HG03175 (cell line): ENCODE data around the gene PTGR3.

Experiments used
- ATAC-seq: cut with Tn5 transposase; IDR thresholded peaks from one replicate; pipeline ENCODE4 v1.9.1; 2021; ENCODE audit warnings: mild to moderate bottlenecking, moderate library complexity; ENCODE audit not compliant: unreplicated experiment

The PTGR3 gene

DNA sequence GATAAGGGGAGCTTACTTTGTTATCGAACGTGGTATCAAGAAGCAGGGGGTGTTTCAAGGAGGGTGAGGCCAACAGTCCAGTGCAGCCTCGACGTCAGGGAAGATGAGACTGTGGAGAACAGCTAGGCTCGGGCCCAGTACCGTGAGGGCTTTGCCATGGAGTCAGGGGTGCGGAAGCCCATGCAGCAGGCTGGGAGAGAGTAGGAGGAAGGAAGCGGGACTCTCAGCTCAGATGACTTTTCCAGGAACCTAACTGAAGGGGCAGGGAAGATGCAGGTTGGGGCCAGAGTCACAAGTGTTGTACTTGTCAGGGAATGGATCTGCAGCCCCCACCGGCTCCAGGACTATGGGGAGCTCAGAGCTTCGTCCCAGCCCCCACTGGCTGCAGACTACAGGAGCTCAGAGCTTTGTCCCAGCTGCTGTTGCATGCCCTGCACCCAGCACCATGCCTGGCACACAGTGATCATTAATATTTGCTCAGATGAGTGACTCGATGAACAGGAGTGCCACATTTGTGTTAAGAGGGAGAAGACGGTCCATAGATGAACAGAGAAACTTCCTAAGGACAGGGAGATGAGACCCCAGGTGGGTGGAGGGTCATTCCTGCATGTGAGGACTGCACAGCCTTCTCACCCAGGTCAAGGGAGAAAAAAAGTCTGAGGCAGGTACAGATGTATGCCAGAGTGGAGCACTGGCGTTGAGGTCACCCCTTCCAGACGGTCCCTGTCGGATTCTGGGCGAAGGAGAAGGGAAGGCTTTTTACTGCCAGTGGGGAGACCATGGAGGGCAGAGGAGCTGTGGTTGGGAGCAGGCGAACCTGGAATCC, 36.4 kb downstream of the PTGR3 start:
- peak; percentile 16 for ATAC-seq

DNA sequence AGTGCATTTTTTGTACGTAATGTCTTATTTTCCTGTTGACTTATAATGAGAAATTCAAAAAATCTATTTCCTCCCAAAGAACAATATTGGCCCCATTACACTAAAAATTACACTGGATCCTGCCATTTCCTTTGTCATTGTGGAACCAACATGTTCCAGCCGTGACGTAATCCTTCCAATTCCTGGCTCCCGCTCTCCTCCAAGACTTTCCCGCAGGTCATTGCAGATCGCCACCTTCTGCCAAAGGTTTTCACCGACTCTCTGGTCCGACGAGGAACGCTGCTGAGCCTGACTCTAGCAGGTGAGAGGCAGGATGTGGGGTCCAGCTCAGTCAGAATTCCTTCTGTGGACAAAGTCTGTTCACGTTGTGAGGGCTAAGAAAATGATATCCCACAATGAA, 38.0 kb downstream of the PTGR3 start:
- no peak for ATAC-seq

DNA sequence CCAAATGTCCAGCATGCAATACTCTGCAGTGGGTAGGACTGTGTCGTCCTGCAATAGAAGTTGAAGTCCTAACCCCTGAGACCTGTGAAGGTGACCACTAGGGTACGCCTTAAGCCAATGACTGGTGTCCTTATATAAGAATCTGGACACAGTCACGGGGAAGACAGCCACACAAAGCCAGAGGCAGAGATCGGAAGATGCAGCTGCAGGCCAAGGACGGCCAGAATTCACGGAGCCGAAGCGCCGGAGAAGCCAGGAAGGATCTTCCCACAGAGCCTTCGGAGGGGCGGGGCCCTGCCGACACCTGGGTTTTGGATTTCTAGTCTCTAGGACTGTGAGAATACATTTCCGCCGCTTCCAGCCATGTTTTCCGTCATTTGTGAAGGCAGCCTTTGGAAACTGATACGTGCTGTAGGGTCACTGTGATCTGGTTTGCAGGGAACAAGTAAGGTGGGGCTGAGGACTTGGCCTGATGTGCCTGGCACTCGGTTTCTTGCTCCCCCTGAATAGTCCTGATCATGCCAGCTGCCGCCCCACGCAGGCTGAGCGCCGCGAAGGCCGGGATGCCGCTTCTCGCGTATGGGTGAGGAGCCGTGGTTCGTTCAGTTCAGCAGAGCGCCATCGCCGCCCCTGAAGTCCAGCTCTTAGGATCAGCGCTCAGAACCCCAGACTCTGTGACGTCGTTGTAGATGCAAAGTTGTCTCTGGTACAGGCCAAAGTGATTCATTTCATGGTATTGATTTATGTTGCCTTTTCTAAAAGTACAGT, 38.7 kb downstream of the PTGR3 start:
- ATAC-seq = no peak

DNA sequence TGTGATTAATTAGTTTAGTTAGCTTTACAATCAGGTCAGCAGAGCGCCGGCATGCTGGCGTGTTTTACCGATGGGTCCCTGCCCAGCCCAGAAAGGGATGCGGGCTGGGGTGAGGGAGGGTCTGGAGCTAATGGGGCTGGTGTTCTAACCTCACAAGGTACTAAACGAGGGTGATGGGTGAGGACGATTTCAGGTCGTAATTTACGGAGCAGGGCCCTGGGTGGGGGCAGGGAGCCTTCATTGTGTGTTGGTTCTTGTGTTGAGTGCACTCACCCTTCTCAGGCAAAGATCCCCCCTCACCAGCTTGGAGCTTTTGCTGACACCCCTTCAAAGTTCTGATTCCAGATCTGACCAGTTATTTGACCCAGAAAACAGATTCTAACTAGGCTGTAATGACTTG, 39.5 kb downstream of the PTGR3 start:
- ATAC-seq = no peak

DNA sequence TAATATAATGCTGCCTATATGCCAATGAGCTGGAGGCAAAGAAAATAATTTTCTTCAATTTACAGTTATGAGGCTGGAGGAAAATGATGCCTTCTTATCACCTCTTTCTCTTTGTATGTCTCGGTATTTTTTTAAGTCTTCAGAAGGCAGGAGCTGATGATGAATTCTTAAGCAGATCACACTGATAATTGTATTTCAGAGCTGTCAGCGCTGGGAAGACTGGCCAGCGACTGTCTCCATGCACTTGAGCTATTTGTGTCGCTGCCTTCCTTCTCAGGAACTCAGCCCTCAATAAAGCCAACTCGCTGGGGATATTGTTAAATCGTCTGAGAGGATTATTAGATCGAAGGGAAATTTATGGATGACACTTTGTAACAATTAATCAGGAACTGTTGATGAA, 40.3 kb downstream of the PTGR3 start:
- no peak for ATAC-seq

DNA sequence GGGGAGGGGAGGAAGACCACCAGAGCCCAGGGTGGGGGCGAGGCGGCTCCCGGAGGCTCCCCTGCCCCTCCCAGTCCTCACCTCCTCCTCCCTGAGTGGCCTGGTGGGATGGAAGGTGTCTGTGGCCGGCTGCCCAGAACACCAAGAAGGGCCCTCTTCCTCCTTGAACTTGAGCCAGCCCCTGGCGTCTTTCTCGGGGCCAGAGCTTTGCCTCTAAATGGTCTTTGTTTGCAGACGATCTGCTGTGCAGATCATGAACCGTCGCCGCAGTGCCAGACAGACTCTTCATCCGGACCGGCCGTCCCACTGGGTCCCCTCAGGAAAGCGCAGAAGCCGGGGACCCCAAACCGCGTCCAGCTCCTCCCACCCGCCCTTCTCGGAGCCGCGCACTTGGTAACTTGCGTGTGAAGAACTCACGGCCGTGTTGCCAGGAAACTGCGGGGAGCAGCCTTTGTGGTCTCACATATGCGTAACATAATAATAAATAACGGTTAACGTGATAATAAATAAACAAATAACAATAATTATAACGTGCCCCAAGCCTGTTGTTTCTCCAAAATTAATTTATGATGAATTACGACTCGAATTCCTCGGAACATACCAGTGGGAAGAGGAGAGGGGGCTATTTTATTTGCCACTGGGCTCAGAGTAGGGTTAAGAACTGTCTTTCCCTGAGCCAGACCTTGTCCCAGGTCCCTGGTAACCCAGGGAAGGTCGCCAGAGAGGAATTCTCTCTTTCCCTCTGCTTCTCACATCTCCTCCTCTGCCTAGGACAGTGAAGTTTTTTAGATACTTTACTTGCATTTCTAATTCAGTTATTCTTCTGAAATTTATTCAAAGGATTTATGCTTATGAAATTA, 41.0 kb downstream of the PTGR3 start:
- ATAC-seq = no peak

DNA sequence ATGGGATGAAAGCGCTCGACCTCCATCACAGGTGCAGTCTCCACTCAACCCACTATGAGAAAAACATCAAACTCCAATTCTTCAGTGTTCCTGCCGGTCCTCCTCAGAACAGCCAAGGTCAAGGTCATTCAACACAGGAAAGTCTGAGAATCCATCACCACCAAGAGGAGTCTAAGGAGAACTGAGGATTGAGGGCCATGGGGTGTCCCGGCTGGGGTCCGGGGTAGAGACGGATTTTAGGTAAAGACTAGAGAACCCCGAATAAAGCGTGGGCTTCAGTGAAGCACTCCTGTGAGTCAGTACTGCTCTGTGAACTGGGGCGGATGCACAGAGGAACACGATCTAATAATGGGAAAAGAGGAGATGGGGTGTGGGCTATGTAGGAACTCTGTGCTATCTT, 41.8 kb downstream of the PTGR3 start:
- ATAC-seq = no peak

DNA sequence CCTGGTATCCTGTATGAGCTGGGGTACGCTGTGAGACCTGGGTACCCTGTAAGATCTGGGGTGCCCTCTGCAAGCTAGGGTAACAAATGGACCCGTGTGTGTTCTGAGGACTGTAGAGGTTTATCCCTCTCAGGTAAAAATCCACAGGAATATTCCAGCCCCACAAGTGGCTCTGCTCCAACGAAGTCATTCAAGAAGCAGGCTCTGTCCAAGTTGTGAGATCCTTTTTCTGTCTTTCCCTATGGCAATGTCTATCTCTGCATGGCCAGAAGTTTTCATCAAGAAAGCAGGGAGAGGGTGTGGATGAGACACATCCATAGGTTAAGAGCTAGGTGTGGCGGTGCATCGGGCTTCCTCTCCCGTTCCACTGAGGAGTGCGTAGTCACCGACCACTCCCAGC, 43.0 kb downstream of the PTGR3 start:
- ATAC-seq = no peak

DNA sequence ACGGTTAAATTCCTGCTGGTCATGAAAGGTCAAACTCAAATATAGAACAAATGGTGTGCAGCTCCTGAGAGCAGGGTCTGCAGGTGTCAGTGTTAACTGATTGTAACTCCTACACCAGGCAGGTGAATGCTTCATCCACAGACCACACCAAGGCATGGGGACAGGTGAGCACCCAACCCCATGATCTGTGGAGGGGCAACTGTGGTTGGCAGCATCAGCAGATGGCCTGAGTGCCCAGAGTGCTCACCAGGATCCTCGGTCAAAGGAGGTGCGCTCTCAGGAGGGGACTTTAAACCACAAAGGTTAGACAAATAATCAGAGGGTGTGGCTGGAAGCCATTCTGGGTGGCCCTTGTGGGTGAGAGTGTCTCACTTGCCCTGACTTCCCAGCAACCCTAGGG, 44.5 kb downstream of the PTGR3 start:
- ATAC-seq = no peak

DNA sequence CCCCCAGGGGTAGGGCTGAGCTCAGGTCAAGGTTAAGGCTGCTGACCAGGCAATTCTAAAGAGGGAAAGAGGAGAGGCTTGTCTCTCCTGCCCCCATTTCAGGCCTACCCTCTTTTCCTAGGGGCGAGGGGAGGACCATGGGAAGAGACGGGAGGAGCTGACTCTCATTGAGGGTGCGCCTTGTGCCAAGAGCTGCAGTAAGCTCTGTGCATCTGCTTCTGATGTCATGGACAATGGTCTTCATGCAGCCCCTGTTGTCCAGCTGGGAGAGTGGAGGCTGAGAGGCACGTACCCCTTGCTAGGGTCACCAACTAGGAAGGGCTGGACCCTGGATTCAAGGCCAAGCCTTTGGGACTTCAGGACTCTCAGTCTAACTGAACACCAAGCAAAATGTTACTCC, 45.2 kb downstream of the PTGR3 start:
- no peak for ATAC-seq

DNA sequence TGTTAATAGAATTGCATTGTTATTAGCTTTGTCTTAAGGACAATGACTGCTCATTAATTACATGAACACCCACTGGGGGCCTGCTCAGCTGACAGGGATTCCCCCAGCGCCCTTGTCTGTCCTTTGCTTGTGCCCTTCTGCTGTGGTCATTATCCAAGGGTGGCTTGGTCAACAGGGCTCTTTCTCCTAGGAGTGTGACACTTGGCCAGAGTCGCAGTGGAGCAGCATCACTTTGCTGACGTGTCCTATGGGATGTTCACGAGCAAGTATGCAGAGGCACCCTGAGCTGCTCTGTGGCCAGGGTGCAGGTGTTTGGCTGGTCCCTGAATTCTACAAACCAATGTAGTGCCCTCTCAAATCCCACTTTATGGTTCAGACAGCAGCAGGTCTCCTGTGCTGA, 46.0 kb downstream of the PTGR3 start:
- ATAC-seq = no peak

DNA sequence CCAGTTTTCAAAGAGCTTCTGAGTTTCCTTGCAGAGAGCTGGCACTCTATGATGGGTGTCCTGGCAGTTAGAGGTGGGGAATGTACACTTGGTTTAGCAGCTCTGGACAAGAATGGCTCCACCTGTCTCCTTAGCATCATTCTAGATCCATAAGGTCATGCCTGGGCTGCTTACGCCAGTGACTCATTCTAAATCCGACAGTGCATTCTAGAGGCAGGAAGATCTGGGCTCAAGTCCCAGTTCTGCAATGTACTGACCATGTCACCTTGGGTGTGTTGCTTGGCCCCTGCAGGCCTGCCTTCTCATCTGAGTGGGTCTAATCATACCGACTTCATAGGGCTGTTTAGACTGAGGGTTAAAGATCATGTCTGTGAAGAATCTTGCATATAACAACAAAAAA, 46.5 kb downstream of the PTGR3 start:
- no peak for ATAC-seq

DNA sequence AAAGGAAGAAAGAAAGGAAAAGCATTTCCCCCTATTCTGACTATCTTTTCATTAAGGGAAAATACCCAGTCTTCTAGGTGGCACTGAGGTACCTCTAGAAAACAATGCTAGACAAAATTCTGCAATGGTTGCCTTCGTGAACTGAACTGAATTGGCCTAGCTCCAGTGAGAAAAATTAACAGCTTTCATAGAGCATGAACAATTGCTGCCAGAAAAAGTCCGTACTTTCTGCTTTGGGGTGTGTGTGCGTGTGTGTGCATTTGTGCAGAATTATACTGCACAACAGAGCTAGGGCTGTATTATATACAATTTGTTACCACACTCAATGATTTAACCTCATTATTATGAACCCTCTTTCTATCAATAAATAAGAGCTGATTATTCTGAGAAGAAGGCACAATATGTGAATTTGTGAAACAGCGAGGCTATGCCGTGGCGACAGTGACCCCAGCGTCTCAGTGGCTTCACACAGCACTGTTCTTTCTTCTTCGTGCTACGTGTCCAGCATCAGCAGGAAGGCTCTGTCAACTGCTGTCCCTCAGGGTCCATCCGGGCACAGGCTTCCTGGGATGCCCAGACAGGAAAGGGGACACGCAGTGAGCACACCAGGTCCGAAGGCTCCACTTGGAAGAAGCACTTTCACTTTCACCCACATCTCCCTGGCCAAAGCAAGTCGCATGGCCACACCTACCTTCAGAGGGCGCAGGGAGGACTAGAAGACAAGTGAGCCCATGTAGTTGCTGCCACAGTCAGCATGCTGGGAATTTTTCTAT, 47.5 kb downstream of the PTGR3 start:
- ATAC-seq = no peak

DNA sequence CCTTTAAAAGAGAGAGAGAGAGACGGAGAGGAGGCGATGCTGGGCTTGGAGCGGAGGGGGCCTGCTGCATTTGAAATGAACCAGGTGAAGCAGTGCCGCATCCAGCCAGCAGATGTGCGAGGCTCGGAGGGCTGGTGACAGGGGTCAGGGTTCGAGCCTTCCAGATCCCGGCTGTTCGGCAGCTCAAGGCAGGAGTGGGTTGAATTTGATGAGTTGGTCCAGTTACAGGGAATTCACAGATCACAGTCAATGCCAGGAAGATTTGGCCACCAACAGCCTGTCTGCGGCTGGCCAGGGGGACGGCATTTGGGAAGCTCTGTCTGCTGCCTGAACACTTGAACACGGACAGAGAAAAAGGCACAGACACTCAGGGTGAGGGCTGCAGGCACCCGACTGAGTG, 48.6 kb downstream of the PTGR3 start:
- no peak for ATAC-seq

DNA sequence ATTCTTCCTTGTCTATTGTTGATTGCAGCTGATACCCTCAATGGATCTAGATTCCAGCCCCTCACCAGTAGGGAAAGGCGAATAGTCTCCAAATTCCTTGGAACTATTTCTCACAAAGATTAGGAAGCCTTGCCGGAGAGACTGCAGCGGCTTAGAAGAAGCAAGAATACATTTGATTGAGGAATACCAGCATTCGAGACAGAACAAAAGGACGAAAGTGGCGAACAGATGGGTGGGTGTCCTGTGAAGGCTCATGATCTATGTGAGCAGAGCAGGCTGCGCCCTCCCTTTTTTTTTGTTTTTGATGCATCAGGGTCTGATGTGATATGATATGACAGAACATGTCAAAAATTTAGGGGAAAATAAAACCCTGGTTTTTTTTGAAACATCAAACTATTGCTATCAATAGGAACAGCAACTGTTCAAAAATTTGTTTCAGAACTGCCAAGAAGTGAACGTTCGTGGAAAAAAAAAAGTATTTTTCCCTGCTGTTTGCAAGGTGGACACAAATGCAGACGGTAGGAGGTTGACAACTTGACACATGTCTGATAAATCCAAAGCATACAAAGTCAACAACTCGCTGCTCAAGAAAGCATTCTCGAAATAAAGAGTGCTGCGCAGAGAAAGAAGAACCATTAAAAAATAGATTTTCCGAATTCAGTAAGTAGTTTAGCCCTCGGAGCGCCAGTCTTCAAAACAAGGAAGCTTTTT, 49.1 kb downstream of the PTGR3 start:
- ATAC-seq = no peak

DNA sequence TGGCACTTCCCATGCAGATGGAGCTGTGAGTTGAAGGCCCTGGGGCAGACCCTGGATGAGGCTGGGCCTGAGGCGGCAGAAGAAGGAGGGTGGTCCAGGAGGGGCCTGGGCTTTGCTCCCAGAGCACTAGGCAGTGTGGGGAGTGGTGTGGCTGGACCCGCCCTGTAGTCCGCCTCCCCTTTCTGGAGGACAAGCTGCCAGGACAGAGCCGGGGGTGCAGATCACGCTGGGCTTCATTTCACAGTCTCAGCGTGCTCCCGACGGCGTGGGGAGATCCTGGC, 49.8 kb downstream of the PTGR3 start:
- ATAC-seq = no peak
